Colonic mucosa (tissue), 4 donors: ENCODE measurements around the gene FRMD5. TPM values are rescaled to one million over a fixed set of nuclear protein-coding genes. Genes with fewer than 3 reads are reported as not detected.
"Not testable (repeated sequence)": the region's sequence is repeated elsewhere in the genome, so short reads cannot be mapped to it uniquely, and the experiment has no call there.

Experiments used
- DNase-seq: peaks from one replicate; pipeline ENCODE4 v3.0.0-alpha.2; 2020
- H3K27ac ChIP-seq: fragments of 200-600 bp; one replicate; pipeline ENCODE4 v1.8.0; 2021
- H3K27me3 ChIP-seq: fragments of 200-600 bp; one replicate; pipeline ENCODE4 v1.8.0; 2021
- H3K36me3 ChIP-seq: fragments of 200-600 bp; one replicate; pipeline ENCODE4 v1.8.0; 2021
- H3K4me1 ChIP-seq: fragments of 200-600 bp; one replicate; pipeline ENCODE4 v1.8.0; 2021; ENCODE audit warnings: mild to moderate bottlenecking
- H3K4me3 ChIP-seq: fragments of 200-600 bp; one replicate; pipeline ENCODE4 v1.8.0; 2021
- H3K9ac ChIP-seq, 2 donors: one replicate each; pipeline ENCODE4 v1.7.0; 2013; ENCODE audit warnings: control low read depth in 2 of 2, low read depth in 2 of 2, low read length in 2 of 2
- H3K9me3 ChIP-seq: fragments of 200-600 bp; one replicate; pipeline ENCODE4 v1.8.0; 2021
- CTCF ChIP-seq: fragments of 200-600 bp; IDR thresholded peaks from one replicate; pipeline ENCODE4 v1.8.0; 2022; ENCODE audit warnings: antibody characterized with exemption, mild to moderate bottlenecking
- intact Hi-C: fragments of 100-400 bp; cut with DNase I; formaldehyde crosslinking; loops from one replicate; pipeline ENCODE4 v1.14.1; 2022
- total RNA-seq, 2 donors: library from RNA; stranded (reverse); fragmentation: NEBNext Ultra II Directional in 1 of 2; extraction: Animal tissue kit (Norgen Biotek cat#: 25700) in 1 of 2; gene quantifications; one replicate each; pipeline ENCODE4 v1.2.1, GENCODE V29; 2021
- donor health status: healthy.
- donor health status: DM: no; HTN: no; CAD: no.
- donor health status: DM: no; HTN: no; CAD: no.

FRMD5 gene
- total RNA-seq, 2 donors from 2014 or later, result 2.9 to 3.4 TPM

- Histone ChIP-seq H3K4me1 (no peaks in the 10 kb centered on the region), H3K36me3 (no peaks in the 10 kb centered on the region), H3K9me3 (no peaks in the 10 kb centered on the region), H3K4me3 (no peak overlapping the region), H3K27ac (no peak overlapping the region), H3K27me3 (no peaks in the 10 kb centered on the region), H3K9ac (no peak overlapping the region)
- intact Hi-C loops, result no loop called here
- TF ChIP-seq CTCF, result no peak
- DNase-seq, result no peak
Observed at GRCh38 chr15:43859546-43859945, 335.5 kb downstream of the FRMD5 start.

GRCh38 chr15:43854801-43855200, 340.3 kb downstream of the FRMD5 start:
- Histone ChIP-seq H3K4me1 (no peaks in the 10 kb centered on the region), H3K36me3 (no peaks in the 10 kb centered on the region), H3K4me3 (no peak overlapping the region), H3K27me3 (no peaks in the 10 kb centered on the region), H3K9ac (no peak overlapping the region), H3K27ac (no peak overlapping the region), H3K9me3 (no peaks in the 10 kb centered on the region)
- DNase-seq, result no peak
- intact Hi-C loops, result no loop called here
- no peak for TF ChIP-seq CTCF

GRCh38 chr15:43852607-43853006, 342.5 kb downstream of the FRMD5 start:
- Histone ChIP-seq H3K9me3 (no peaks in the 10 kb centered on the region), H3K4me1 (no peaks in the 10 kb centered on the region), H3K9ac (no peak overlapping the region), H3K27ac (no peak overlapping the region), H3K27me3 (no peaks in the 10 kb centered on the region), H3K36me3 (no peaks in the 10 kb centered on the region), H3K4me3 (no peak overlapping the region)
- intact Hi-C loops, result no loop called here
- no peak for TF ChIP-seq CTCF
- no peak for DNase-seq

GRCh38 chr15:43851251-43851650, 343.8 kb downstream of the FRMD5 start:
- H3K4me3 ChIP-seq, result no peak overlapping the region
- H3K9me3 ChIP-seq, result no peaks in the 10 kb centered on the region
- H3K36me3 ChIP-seq, result no peaks in the 10 kb centered on the region
- no peak for DNase-seq
- intact Hi-C loops, result no loop called here
- H3K27me3 ChIP-seq, result no peaks in the 10 kb centered on the region
- no peaks in the 10 kb centered on the region for H3K4me1 ChIP-seq
- H3K27ac ChIP-seq, result no peak overlapping the region
- no peak overlapping the region for H3K9ac ChIP-seq
- TF ChIP-seq CTCF, result no peak

GRCh38 chr15:43845421-43845820, 349.6 kb downstream of the FRMD5 start:
- H3K27ac ChIP-seq, result no peak overlapping the region
- H3K4me1 ChIP-seq, result no peaks in the 10 kb centered on the region
- no peak for DNase-seq
- no peak overlapping the region for H3K4me3 ChIP-seq
- no peak for TF ChIP-seq CTCF
- H3K9ac ChIP-seq, result no peak overlapping the region
- intact Hi-C loops, result no loop called here
- no peaks in the 10 kb centered on the region for H3K9me3 ChIP-seq
- no peaks in the 10 kb centered on the region for H3K36me3 ChIP-seq
- no peaks in the 10 kb centered on the region for H3K27me3 ChIP-seq

- H3K36me3 ChIP-seq, H3K4me1 ChIP-seq, H3K27ac ChIP-seq, H3K4me3 ChIP-seq, H3K9me3 ChIP-seq, DNase-seq, H3K9ac ChIP-seq, intact Hi-C loops, H3K27me3 ChIP-seq: not testable (repeated sequence)
Observed at GRCh38 chr15:43832485-43832884, 362.6 kb downstream of the FRMD5 start.

GRCh38 chr15:43831519-43832052, 363.5 kb downstream of the FRMD5 start:
- H3K9me3 ChIP-seq, H3K36me3 ChIP-seq, H3K27me3 ChIP-seq, DNase-seq, H3K27ac ChIP-seq, H3K9ac ChIP-seq, H3K4me3 ChIP-seq, H3K4me1 ChIP-seq, intact Hi-C loops: not testable (repeated sequence)

GRCh38 chr15:43830691-43831275, 364.3 kb downstream of the FRMD5 start:
- H3K27me3 ChIP-seq, H3K36me3 ChIP-seq, intact Hi-C loops, DNase-seq, H3K4me3 ChIP-seq, H3K9ac ChIP-seq, H3K9me3 ChIP-seq, H3K27ac ChIP-seq, H3K4me1 ChIP-seq: not testable (repeated sequence)

- intact Hi-C loops, H3K27ac ChIP-seq, H3K4me1 ChIP-seq, H3K9me3 ChIP-seq, H3K9ac ChIP-seq, H3K27me3 ChIP-seq, H3K36me3 ChIP-seq, DNase-seq, H3K4me3 ChIP-seq: not testable (repeated sequence)
Observed at GRCh38 chr15:43829951-43830540, 365.0 kb downstream of the FRMD5 start.
